Natural killer cell (primary cell): ENCODE measurements around the gene AOC2. TPM values are rescaled to one million over a fixed set of nuclear protein-coding genes. Genes with fewer than 3 reads are reported as not detected.
"Not testable (repeated sequence)": the region's sequence is repeated elsewhere in the genome, so short reads cannot be mapped to it uniquely, and the experiment has no call there.

Source experiments
- ATAC-seq, 3 donors: fragments of 150-1000 bp in 2 of 3; fragments of 200-7000 bp in 1 of 3; cut with Tn5 transposase; 1 replicate in 1 of 3; 2 replicates in 2 of 3; pipeline ENCODE4 v1.10.0; 2021; ENCODE audit warnings: mild to moderate bottlenecking in 2 of 3, moderate library complexity in 2 of 3
- DNase-seq, 2 donors: peaks; one replicate each; pipeline versions ENCODE4 v3.0.0 to v3.0.0-alpha.2; 2013 to 2021; ENCODE audit warnings: mixed read lengths in 1 of 2
- H3K27ac ChIP-seq: one replicate; pipeline ENCODE4 v1.5.1; 2013; ENCODE audit warnings: mild to moderate bottlenecking, low read length
- H3K27me3 ChIP-seq: one replicate; pipeline ENCODE4 v1.6.1; 2013; ENCODE audit warnings: low read length; ENCODE audit not compliant: control insufficient read depth, insufficient read depth
- H3K36me3 ChIP-seq: one replicate; pipeline ENCODE4 v1.6.1; 2013; ENCODE audit warnings: low read length; ENCODE audit not compliant: control insufficient read depth, insufficient read depth
- H3K4me1 ChIP-seq: one replicate; pipeline ENCODE4 v1.6.1; 2013; ENCODE audit warnings: low read length; ENCODE audit not compliant: control insufficient read depth, insufficient read depth
- H3K4me3 ChIP-seq: one replicate; pipeline ENCODE4 v1.5.1; 2013; ENCODE audit warnings: low read length
- H3K9me3 ChIP-seq: one replicate; pipeline ENCODE4 v1.6.1; 2013; ENCODE audit warnings: low read length; ENCODE audit not compliant: control insufficient read depth, insufficient read depth
- H3K27ac Mint-ChIP-seq, 2 donors: one replicate each; pipeline ENCODE4 v1.8.0; 2022; ENCODE audit warnings: mild to moderate bottlenecking in 2 of 2, mixed read lengths in 2 of 2, moderate library complexity in 1 of 2
- H3K27me3 Mint-ChIP-seq, 2 donors: one replicate each; pipeline ENCODE4 v1.8.0; 2022; ENCODE audit warnings: low read depth in 2 of 2, mixed read lengths in 2 of 2
- H3K36me3 Mint-ChIP-seq: one replicate; pipeline ENCODE4 v1.8.0; 2022; ENCODE audit warnings: mixed read lengths
- H3K4me1 Mint-ChIP-seq, 2 donors: one replicate each; pipeline ENCODE4 v1.8.0; 2022; ENCODE audit warnings: mixed read lengths in 2 of 2
- H3K4me3 Mint-ChIP-seq: one replicate; pipeline ENCODE4 v1.8.0; 2022; ENCODE audit warnings: mild to moderate bottlenecking, moderate library complexity, mixed read lengths
- H3K9me3 Mint-ChIP-seq, 2 donors: one replicate each; pipeline ENCODE4 v1.8.0; 2022; ENCODE audit warnings: mixed read lengths in 2 of 2
- CTCF ChIP-seq: fragments of 200-600 bp; IDR thresholded peaks from one replicate; pipeline ENCODE4 v1.8.0; 2022; ENCODE audit warnings: antibody characterized with exemption
- WGBS: methylation state at CpG from one replicate; pipeline ENCODE4 v1.1.7; 2013; ENCODE audit warnings: missing lambda C conversion rate; ENCODE audit not compliant: insufficient coverage; 5-methylcytosine and 5-hydroxymethylcytosine counted together
- intact Hi-C: fragments of 100-400 bp; cut with micrococcal nuclease; formaldehyde crosslinking; loops from one replicate; pipeline ENCODE4 v1.14.2; 2022
- total RNA-seq, 4 donors: library from RNA; stranded (reverse); fragments of 120-200 nt in 1 of 4; gene quantifications; one replicate each; pipeline versions ENCODE4 v1.2.3 to v1.2.4, GENCODE V29; 2013 to 2022

AOC2 gene
- total RNA-seq, 3 donors from 2014 or later (not counting 1 experiment from before 2014, with no cell fraction given): 3.0 to 3.9 (median 3.5) TPM

GRCh38 chr17:42872251-42872965 lies 28.0 kb downstream of the AOC2 start:
- no peaks in the 10 kb centered on the region for H3K9me3 Mint-ChIP-seq

GRCh38 chr17:42873315-42873714 lies 28.9 kb downstream of the AOC2 start:
- Mint-ChIP-seq H3K9me3 (no peaks in the 10 kb centered on the region), H3K4me3 (no peak overlapping the region), H3K27ac (no peak overlapping the region), H3K27me3 (peaks cover 7 to 8% of the 10 kb centered on the region in 2 donors), H3K4me1 (no peaks in the 10 kb centered on the region), H3K36me3 (no peaks in the 10 kb centered on the region)
- Histone ChIP-seq H3K9me3 (no peaks in the 10 kb centered on the region), H3K4me1 (no peaks in the 10 kb centered on the region), H3K27ac (no peak overlapping the region), H3K4me3 (no peak overlapping the region), H3K36me3 (no peaks in the 10 kb centered on the region), H3K27me3 (no peaks in the 10 kb centered on the region)
- DNase-seq (no peak), ATAC-seq (no peak)
- intact Hi-C loops: no loop called here
- 88% methylated on average over 6 of the region's 6 CpGs for WGBS
- TF ChIP-seq CTCF: no peak

More at GRCh38 chr17:42872251-42872965, 28.0 kb downstream of the AOC2 start:
- Histone ChIP-seq H3K4me3 (no peak overlapping the region), H3K27me3 (no peaks in the 10 kb centered on the region), H3K9me3 (no peaks in the 10 kb centered on the region), H3K27ac (no peak overlapping the region), H3K36me3 (no peaks in the 10 kb centered on the region), H3K4me1 (no peaks in the 10 kb centered on the region)
- H3K36me3 Mint-ChIP-seq: no peaks in the 10 kb centered on the region
- ATAC-seq: no peak
- TF ChIP-seq CTCF: no peak
- 83% methylated on average over 9 of the region's 13 CpGs for WGBS
- intact Hi-C loops: no loop called here
- no peaks in the 10 kb centered on the region for H3K4me1 Mint-ChIP-seq
- no peak overlapping the region for H3K4me3 Mint-ChIP-seq
- no peak overlapping the region for H3K27ac Mint-ChIP-seq
- peaks cover 7 to 8% of the 10 kb centered on the region in 2 donors for H3K27me3 Mint-ChIP-seq
- DNase-seq: no peak

DNA sequence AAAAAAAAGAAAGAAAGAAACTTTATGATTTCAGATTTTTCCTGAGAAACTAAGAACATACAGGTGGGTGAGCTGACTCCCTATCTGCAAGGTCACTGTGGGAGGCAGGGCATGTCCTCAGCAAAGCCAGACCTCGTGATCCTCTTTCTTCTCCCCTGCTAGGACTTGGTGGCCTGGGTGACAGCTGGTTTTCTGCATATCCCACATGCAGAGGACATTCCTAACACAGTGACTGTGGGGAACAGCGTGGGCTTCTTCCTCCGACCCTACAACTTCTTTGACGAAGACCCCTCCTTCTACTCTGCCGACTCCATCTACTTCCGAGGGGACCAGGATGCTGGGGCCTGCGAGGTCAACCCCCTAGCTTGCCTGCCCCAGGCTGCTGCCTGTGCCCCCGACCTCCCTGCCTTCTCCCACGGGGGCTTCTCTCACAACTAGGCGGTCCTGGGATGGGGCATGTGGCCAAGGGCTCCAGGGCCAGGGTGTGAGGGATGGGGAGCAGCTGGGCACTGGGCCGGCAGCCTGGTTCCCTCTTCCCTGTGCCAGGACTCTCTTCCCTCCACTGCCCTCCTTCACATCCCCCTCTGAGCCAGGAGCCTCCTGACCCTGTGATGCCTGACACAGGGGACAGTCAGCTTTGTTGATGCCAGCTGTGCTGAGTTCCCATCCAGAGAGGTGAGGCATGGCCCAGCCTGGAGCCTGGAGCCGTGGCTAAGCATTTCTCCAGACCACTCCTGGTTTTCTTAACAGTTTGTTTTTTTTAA lies 29.7 kb downstream of the AOC2 start:
- H3K4me1 Mint-ChIP-seq, H3K4me1 ChIP-seq, H3K27ac Mint-ChIP-seq, H3K36me3 Mint-ChIP-seq, H3K27me3 ChIP-seq, H3K36me3 ChIP-seq, H3K27me3 Mint-ChIP-seq, ATAC-seq, H3K4me3 Mint-ChIP-seq, intact Hi-C loops, H3K4me3 ChIP-seq, DNase-seq, H3K27ac ChIP-seq, H3K9me3 Mint-ChIP-seq, H3K9me3 ChIP-seq: not testable (repeated sequence)
- WGBS: 80% methylated on average over 5 of the region's 12 CpGs

- no peaks in the 10 kb centered on the region for H3K9me3 Mint-ChIP-seq
- Histone ChIP-seq H3K9me3 (no peaks in the 10 kb centered on the region), H3K36me3 (no peaks in the 10 kb centered on the region), H3K4me1 (no peaks in the 10 kb centered on the region), H3K27ac (no peak overlapping the region), H3K4me3 (no peak overlapping the region), H3K27me3 (no peaks in the 10 kb centered on the region)
- DNase-seq: no peak
- no peaks in the 10 kb centered on the region for H3K36me3 Mint-ChIP-seq
- no peak for ATAC-seq
- no peaks in the 10 kb centered on the region for H3K4me1 Mint-ChIP-seq
- 91% methylated on average over 10 of the region's 10 CpGs for WGBS
- H3K4me3 Mint-ChIP-seq: no peak overlapping the region
- TF ChIP-seq CTCF: no peak
- H3K27ac Mint-ChIP-seq: no peak overlapping the region
- intact Hi-C loops: no loop called here
- H3K27me3 Mint-ChIP-seq: peaks cover 0 to 5% of the 10 kb centered on the region in 2 donors
Measured at GRCh38 chr17:42877037-42877436, 32.7 kb downstream of the AOC2 start.
